Uterus (tissue), 2 donors: ENCODE results near the gene C16orf89.

Experiments
- POLR2A ChIP-seq, 2 donors: fragments of 450-650 bp; IDR thresholded peaks; one replicate each; pipeline ENCODE4 v1.6.1; 2016; ENCODE audit warnings: antibody characterized with exemption in 2 of 2, mild to moderate bottlenecking in 1 of 2, moderate library complexity in 1 of 2
- TF ChIP-seq, protein P1 (sequence below), 4 experiments: fragments of 200-600 bp in 2 of 4; fragments of 450-650 bp in 2 of 4; sonication (generic) in 2 of 4; IDR thresholded peaks; one replicate each; pipeline ENCODE4 v1.5.1; 2016 to 2019; ENCODE audit warnings: antibody characterized with exemption in 4 of 4, mild to moderate bottlenecking in 2 of 4, moderate library complexity in 1 of 4

- TF ChIP-seq, protein P1, sequence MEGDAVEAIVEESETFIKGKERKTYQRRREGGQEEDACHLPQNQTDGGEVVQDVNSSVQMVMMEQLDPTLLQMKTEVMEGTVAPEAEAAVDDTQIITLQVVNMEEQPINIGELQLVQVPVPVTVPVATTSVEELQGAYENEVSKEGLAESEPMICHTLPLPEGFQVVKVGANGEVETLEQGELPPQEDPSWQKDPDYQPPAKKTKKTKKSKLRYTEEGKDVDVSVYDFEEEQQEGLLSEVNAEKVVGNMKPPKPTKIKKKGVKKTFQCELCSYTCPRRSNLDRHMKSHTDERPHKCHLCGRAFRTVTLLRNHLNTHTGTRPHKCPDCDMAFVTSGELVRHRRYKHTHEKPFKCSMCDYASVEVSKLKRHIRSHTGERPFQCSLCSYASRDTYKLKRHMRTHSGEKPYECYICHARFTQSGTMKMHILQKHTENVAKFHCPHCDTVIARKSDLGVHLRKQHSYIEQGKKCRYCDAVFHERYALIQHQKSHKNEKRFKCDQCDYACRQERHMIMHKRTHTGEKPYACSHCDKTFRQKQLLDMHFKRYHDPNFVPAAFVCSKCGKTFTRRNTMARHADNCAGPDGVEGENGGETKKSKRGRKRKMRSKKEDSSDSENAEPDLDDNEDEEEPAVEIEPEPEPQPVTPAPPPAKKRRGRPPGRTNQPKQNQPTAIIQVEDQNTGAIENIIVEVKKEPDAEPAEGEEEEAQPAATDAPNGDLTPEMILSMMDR (IDR thresholded peaks at IDR 0.05): no peak
- TF ChIP-seq POLR2A (IDR thresholded peaks at IDR 0.05): no peak
Observed at GRCh38 chr16:5031601-5032000, 34.2 kb downstream of the C16orf89 start.
